ENCODE measurements around the gene PPP1R9A. TPM values are rescaled to one million over a fixed set of nuclear protein-coding genes. Genes with fewer than 3 reads are reported as not detected.

Gene PPP1R9A
- total RNA-seq, 4 donors from 2014 or later = 0.51 to 2.7 (median 1.4) TPM

DNA sequence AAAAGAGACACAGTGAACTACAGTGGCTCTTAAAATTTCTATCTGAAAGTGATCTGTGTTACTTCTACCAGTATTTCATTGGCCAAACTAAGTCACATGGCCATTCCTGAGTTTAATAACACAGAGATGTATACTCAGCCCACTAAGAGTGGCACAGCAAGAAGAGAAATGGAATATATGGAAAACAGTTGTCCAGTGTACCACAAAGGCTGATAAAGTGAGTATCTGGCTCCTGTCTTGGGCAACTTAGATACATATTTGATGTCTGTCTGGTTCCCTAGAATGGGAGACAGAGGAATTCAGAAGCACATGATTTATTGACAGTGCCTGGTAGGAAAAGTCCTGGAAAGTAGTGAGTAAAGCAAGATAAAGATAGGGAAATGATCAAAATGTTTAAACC lies 427.1 kb downstream of the PPP1R9A start:
- intact Hi-C loops (cut with DNase I; ENCODE audit: low total_unique reads) = no loop called here
- TF ChIP-seq POLR2A (IDR thresholded peaks at IDR 0.05) (no peak), CTCF (IDR thresholded peaks at IDR 0.05) (no peak)
- no peak for DNase-seq (ENCODE audit: low spot score in 2 of 2)

DNA sequence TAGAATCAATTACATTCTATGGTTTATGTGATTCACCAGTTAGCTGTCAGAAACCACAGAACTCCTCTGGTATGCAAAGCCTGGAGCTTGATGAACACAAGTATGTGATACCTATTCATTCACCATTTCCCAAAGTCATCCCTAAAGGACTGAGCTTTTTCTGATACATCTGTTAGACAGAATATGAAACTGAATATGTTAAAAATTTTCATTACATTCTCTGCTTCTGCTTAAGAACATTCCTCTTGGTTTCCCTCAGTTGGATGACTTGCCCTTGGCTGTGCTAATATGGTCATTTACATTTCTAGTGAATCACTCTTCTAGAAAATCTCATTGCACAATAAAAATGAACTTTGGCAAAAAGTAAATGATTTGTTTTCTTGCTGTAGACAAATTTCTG lies 427.7 kb downstream of the PPP1R9A start:
- DNase-seq (ENCODE audit: low spot score in 2 of 2) = no peak
- intact Hi-C loops (cut with DNase I; ENCODE audit: low total_unique reads) = no loop called here
- no peak overlapping the region for H3K4me3 ChIP-seq (ENCODE audit: low read depth, poor library complexity, severe bottlenecking)

More for the DNA sequence above, 427.1 kb downstream of the PPP1R9A start:
- H3K4me3 ChIP-seq (ENCODE audit: low read depth, poor library complexity, severe bottlenecking) = no peak overlapping the region

GRCh38 chr7:95338832-95339231 lies 431.4 kb downstream of the PPP1R9A start:
- no peak for DNase-seq (ENCODE audit: low spot score in 2 of 2)
- no peak overlapping the region for H3K4me3 ChIP-seq (ENCODE audit: low read depth, poor library complexity, severe bottlenecking)
- 87 to 97% methylated on average over 3 of the region's 3 CpGs for WGBS, 2 donors
- TF ChIP-seq POLR2A (IDR thresholded peaks at IDR 0.05) (no peak), CTCF (IDR thresholded peaks at IDR 0.05) (no peak)
- intact Hi-C loops (cut with DNase I; ENCODE audit: low total_unique reads) = no loop called here

More for the DNA sequence above, 427.7 kb downstream of the PPP1R9A start:
- TF ChIP-seq CTCF (IDR thresholded peaks at IDR 0.05) (no peak), POLR2A (IDR thresholded peaks at IDR 0.05) (no peak)

GRCh38 chr7:95340491-95340890 lies 433.1 kb downstream of the PPP1R9A start:
- no peak for DNase-seq (ENCODE audit: low spot score in 2 of 2)
- 93 to 98% methylated on average over 2 of the region's 2 CpGs for WGBS, 2 donors
- no peak overlapping the region for H3K4me3 ChIP-seq (ENCODE audit: low read depth, poor library complexity, severe bottlenecking)
- TF ChIP-seq CTCF (IDR thresholded peaks at IDR 0.05) (no peak), POLR2A (IDR thresholded peaks at IDR 0.05) (no peak)
- intact Hi-C loops (cut with DNase I; ENCODE audit: low total_unique reads) = no loop called here

GRCh38 chr7:95342029-95342428 lies 434.6 kb downstream of the PPP1R9A start:
- WGBS, 2 donors = 82 to 96% methylated on average over 3 of the region's 3 CpGs

More at GRCh38 chr7:95342029-95342428, 434.6 kb downstream of the PPP1R9A start:
- DNase-seq (ENCODE audit: low spot score in 2 of 2) = no peak
- H3K4me3 ChIP-seq (ENCODE audit: low read depth, poor library complexity, severe bottlenecking) = no peak overlapping the region
- TF ChIP-seq POLR2A (IDR thresholded peaks at IDR 0.05) = no peak
- no peak for TF ChIP-seq CTCF (IDR thresholded peaks at IDR 0.05)
- intact Hi-C loops (cut with DNase I; ENCODE audit: low total_unique reads) = no loop called here
